B cell (primary cell): ENCODE results near the gene TRIP10.

Experiments
- CTCF ChIP-seq: fragments of 200-600 bp; IDR thresholded peaks from one replicate; pipeline ENCODE4 v1.8.0; 2022; ENCODE audit warnings: antibody characterized with exemption, mild to moderate bottlenecking
- EZH2 ChIP-seq: IDR thresholded peaks from 2 replicates; pipeline ENCODE4 v1.6.1; 2012; ENCODE audit warnings: borderline replicate concordance, low read depth, mild to moderate bottlenecking, moderate library complexity, low read length; ENCODE audit not compliant: insufficient read depth, poor library complexity, severe bottlenecking

GRCh38 chr19:6708346-6708745 is 31.1 kb upstream of the TRIP10 start:
- TF ChIP-seq CTCF: no peak
- no peak for TF ChIP-seq EZH2
